Epithelial cell of umbilical artery (primary cell): ENCODE measurements around the gene RGS14. TPM values are rescaled to one million over a fixed set of nuclear protein-coding genes. Genes with fewer than 3 reads are reported as not detected.

ENCODE experiments used
- total RNA-seq: library from RNA; depleted of rRNA; stranded (reverse); fragments of >200 nt; gene quantifications from 2 replicates; pipeline ENCODE4 v1.2.3, GENCODE V29; 2014

RGS14 gene
- total RNA-seq = 5.2 and 7.5 TPM in 2 replicates

GRCh38 chr5:177357459-177358351 is at the start of gene RGS14:
Gene RGS14 (plus strand): TSS chr5:177357924. CDS start chr5:177358025, 101 bp downstream.

GRCh38 chr5:177311723-177312648 is 45.7 kb upstream of the RGS14 start, which contains the start of gene MXD3:
Gene MXD3 (minus strand): TSS chr5:177311898. CDS start chr5:177311830, 68 bp downstream.

GRCh38 chr5:177351392-177352329 is 6.1 kb upstream of the RGS14 start, which contains the start of gene LMAN2:
Gene LMAN2 (minus strand): TSS chr5:177351668. CDS start chr5:177351647, 21 bp downstream.

GRCh38 chr5:177384134-177384533 is 26.4 kb downstream of the RGS14 start, which contains the start of gene SLC34A1:
Gene SLC34A1 (plus strand): TSS chr5:177384434. CDS start chr5:177385742, 1,308 bp downstream.

GRCh38 chr5:177399997-177400868 is 42.5 kb downstream of the RGS14 start, which contains the start of gene PFN3:
Gene PFN3 (minus strand): TSS chr5:177400661. CDS start chr5:177400576, 85 bp downstream.

GRCh38 chr5:177409043-177409801 is 51.5 kb downstream of the RGS14 start, which contains the start of gene F12:
Gene F12 (minus strand): TSS chr5:177409564. CDS start chr5:177409527, 37 bp downstream.

Other genes with a start within 250 kb of the RGS14 start
- 27.6 and 48.8 TPM in 2 replicates for gene NSD1, start 224.2 kb upstream of the RGS14 start, total RNA-seq
- gene RAB24, start 54.2 kb upstream of the RGS14 start, total RNA-seq = 15.6 and 20.5 TPM in 2 replicates
- gene PRELID1, start 54.1 kb upstream of the RGS14 start, total RNA-seq = 156 and 217 TPM in 2 replicates
- gene MXD3, start 46.0 kb upstream of the RGS14 start, total RNA-seq = 14.0 and 39.8 TPM in 2 replicates
- gene LMAN2, start 6.3 kb upstream of the RGS14 start, total RNA-seq = 441 and 442 TPM in 2 replicates
- not detected in 2 replicates for gene SLC34A1, start 26.5 kb downstream of the RGS14 start, total RNA-seq
- not detected in 2 replicates for gene PFN3, start 42.7 kb downstream of the RGS14 start, total RNA-seq
- gene F12, start 51.6 kb downstream of the RGS14 start, total RNA-seq = 1.3 and 1.7 TPM in 2 replicates
- gene GRK6, start 68.8 kb downstream of the RGS14 start, total RNA-seq = 27.0 and 31.0 TPM in 2 replicates
- gene PRR7, start 88.9 kb downstream of the RGS14 start, total RNA-seq = 5.8 and 10.8 TPM in 2 replicates
- gene DBN1, start 115.7 kb downstream of the RGS14 start, total RNA-seq = 152 and 161 TPM in 2 replicates
- 54.4 and 99.4 TPM in 2 replicates for gene PDLIM7, start 139.7 kb downstream of the RGS14 start, total RNA-seq
- gene DOK3, start 151.9 kb downstream of the RGS14 start, total RNA-seq = 0.65 and 3.6 TPM in 2 replicates
- gene DDX41, start 159.0 kb downstream of the RGS14 start, total RNA-seq = 84.5 and 96.1 TPM in 2 replicates
- 11.7 and 13.1 TPM in 2 replicates for gene FAM193B, start 196.6 kb downstream of the RGS14 start, total RNA-seq
- gene TMED9, start 234.3 kb downstream of the RGS14 start, total RNA-seq = 215 and 232 TPM in 2 replicates
- 31.3 and 35.7 TPM in 2 replicates for gene B4GALT7, start 242.2 kb downstream of the RGS14 start, total RNA-seq